Dendritic cell treated with granulocyte-macrophage colony-stimulating factor and Interleukin-4, amounts not matched to agents 40 ng/mL and 50 ng/mL, for 4 days (primary cell): ENCODE data around the gene OPA1.

Source experiments
- H3K27ac Mint-ChIP-seq: one replicate; pipeline ENCODE4 v1.8.0; 2022; ENCODE audit warnings: mild to moderate bottlenecking, mixed read lengths
- H3K27me3 Mint-ChIP-seq: one replicate; pipeline ENCODE4 v1.8.0; 2022; ENCODE audit warnings: mild to moderate bottlenecking, mixed read lengths
- H3K36me3 Mint-ChIP-seq: one replicate; pipeline ENCODE4 v1.8.0; 2022; ENCODE audit warnings: low read depth, mixed read lengths
- H3K4me1 Mint-ChIP-seq: one replicate; pipeline ENCODE4 v1.8.0; 2022; ENCODE audit warnings: low read depth, mixed read lengths
- H3K4me3 Mint-ChIP-seq: one replicate; pipeline ENCODE4 v1.8.0; 2022; ENCODE audit warnings: mild to moderate bottlenecking, moderate library complexity, mixed read lengths
- H3K9me3 Mint-ChIP-seq: one replicate; pipeline ENCODE4 v1.8.0; 2022; ENCODE audit warnings: mixed read lengths
- intact Hi-C: fragments of 100-400 bp; cut with micrococcal nuclease; formaldehyde crosslinking; loops from one replicate; pipeline ENCODE4 v1.15.0; 2022

OPA1 gene

DNA sequence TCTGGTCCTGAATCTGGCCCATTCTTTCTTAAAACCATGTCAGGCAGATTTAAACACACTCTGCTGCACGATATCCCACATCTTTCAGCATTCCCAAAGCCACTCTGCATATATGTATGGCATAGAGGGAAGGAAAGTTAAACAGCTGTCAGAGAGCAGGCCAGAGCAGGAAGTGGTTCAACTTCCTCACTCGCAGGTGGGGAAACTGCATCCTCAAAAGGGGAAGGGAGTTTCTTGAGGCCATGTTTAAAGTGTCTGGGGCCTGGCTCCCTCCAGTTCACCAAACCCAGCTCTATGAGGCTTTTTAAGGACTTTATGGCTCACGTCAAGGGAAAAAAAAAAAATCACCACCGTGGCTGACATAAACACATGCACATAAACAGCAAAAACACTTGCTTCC is 123.1 kb downstream of the OPA1 start:
- H3K4me1 Mint-ChIP-seq, result no peaks in the 10 kb centered on the region
- intact Hi-C loops, result no loop called here
- no peak overlapping the region for H3K27ac Mint-ChIP-seq
- no peaks in the 10 kb centered on the region for H3K27me3 Mint-ChIP-seq
- H3K4me3 Mint-ChIP-seq, result no peak overlapping the region
- peaks cover 19% of the 10 kb centered on the region for H3K9me3 Mint-ChIP-seq
- H3K36me3 Mint-ChIP-seq, result no peaks in the 10 kb centered on the region

- intact Hi-C loops, result no loop called here
- H3K27ac Mint-ChIP-seq, result no peak overlapping the region
- no peak overlapping the region for H3K4me3 Mint-ChIP-seq
- H3K27me3 Mint-ChIP-seq, result no peaks in the 10 kb centered on the region
- H3K4me1 Mint-ChIP-seq, result no peaks in the 10 kb centered on the region
- peaks cover 10% of the 10 kb centered on the region for H3K9me3 Mint-ChIP-seq
- no peaks in the 10 kb centered on the region for H3K36me3 Mint-ChIP-seq
Observed at GRCh38 chr3:193719735-193720134, 126.7 kb downstream of the OPA1 start.

GRCh38 chr3:193720169-193720568 is 127.2 kb downstream of the OPA1 start:
- Mint-ChIP-seq H3K4me1 (no peaks in the 10 kb centered on the region), H3K27me3 (no peaks in the 10 kb centered on the region), H3K27ac (no peak overlapping the region), H3K36me3 (no peaks in the 10 kb centered on the region), H3K9me3 (peaks cover 7% of the 10 kb centered on the region), H3K4me3 (no peak overlapping the region)
- intact Hi-C loops, result no loop called here

DNA sequence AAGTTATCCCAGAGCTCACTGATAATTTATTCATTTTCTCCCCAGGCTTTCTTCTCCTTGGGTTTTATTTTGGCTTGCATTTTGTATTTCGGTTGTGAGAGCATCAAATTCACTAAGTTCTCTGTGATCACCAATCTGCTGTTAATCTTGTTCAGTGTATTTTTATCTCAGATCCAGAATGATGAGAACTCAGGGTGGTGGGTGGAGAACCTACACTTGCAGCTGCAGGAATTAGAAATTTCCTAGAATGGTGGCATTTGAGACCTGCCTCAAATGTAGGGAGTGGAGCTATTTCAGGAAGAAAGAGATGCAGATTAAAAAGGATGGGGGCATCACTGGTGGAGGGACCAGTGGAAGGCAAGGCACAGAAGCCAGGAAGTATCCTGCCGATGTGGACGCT is 129.6 kb downstream of the OPA1 start:
- Mint-ChIP-seq H3K27me3 (no peaks in the 10 kb centered on the region), H3K4me3 (no peak overlapping the region), H3K27ac (no peak overlapping the region), H3K36me3 (no peaks in the 10 kb centered on the region), H3K9me3 (no peaks in the 10 kb centered on the region), H3K4me1 (no peaks in the 10 kb centered on the region)
- intact Hi-C loops, result no loop called here

GRCh38 chr3:193727089-193727488 is 134.1 kb downstream of the OPA1 start:
- no peak overlapping the region for H3K27ac Mint-ChIP-seq
- intact Hi-C loops, result no loop called here
- H3K4me3 Mint-ChIP-seq, result no peak overlapping the region
- no peaks in the 10 kb centered on the region for H3K4me1 Mint-ChIP-seq
- no peaks in the 10 kb centered on the region for H3K9me3 Mint-ChIP-seq
- no peaks in the 10 kb centered on the region for H3K27me3 Mint-ChIP-seq
- no peaks in the 10 kb centered on the region for H3K36me3 Mint-ChIP-seq

- Mint-ChIP-seq H3K36me3 (no peaks in the 10 kb centered on the region), H3K4me1 (no peaks in the 10 kb centered on the region), H3K27ac (no peak overlapping the region), H3K4me3 (no peak overlapping the region), H3K27me3 (no peaks in the 10 kb centered on the region), H3K9me3 (no peaks in the 10 kb centered on the region)
- intact Hi-C loops, result no loop called here
Observed at GRCh38 chr3:193728429-193729087, 135.6 kb downstream of the OPA1 start.

GRCh38 chr3:193729088-193729465 is 136.1 kb downstream of the OPA1 start:
- intact Hi-C loops, result no loop called here

GRCh38 chr3:193729601-193730000 is 136.6 kb downstream of the OPA1 start:
- Mint-ChIP-seq H3K27me3 (no peaks in the 10 kb centered on the region), H3K27ac (no peak overlapping the region), H3K36me3 (no peaks in the 10 kb centered on the region), H3K4me3 (no peak overlapping the region), H3K9me3 (no peaks in the 10 kb centered on the region), H3K4me1 (no peaks in the 10 kb centered on the region)
- intact Hi-C loops, result no loop called here

More at GRCh38 chr3:193729088-193729465, 136.1 kb downstream of the OPA1 start:
- no peaks in the 10 kb centered on the region for H3K9me3 Mint-ChIP-seq
- no peaks in the 10 kb centered on the region for H3K36me3 Mint-ChIP-seq
- H3K4me1 Mint-ChIP-seq, result no peaks in the 10 kb centered on the region
- no peak overlapping the region for H3K4me3 Mint-ChIP-seq
- H3K27ac Mint-ChIP-seq, result no peak overlapping the region
- H3K27me3 Mint-ChIP-seq, result no peaks in the 10 kb centered on the region

DNA sequence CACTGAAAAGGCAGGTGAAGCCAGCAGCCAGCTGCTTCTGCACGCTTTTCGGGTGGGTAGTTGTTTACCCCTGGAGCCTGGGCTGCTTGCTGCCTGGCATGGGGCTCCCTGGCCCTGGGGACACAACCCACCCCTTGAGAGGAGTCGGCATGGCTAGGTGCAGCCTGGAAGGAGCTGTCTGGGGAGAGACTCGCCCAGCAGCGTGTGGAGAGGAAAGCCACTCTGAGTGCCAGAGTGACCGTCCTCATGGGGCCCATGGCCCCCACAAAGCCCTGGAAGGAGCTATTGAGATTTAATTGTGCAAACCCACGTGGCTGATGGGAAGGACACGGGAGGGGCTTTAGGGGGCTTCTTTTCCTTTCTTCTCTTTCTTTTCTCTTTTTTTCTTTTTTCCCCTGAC is 137.5 kb downstream of the OPA1 start:
- no peak overlapping the region for H3K4me3 Mint-ChIP-seq

GRCh38 chr3:193730976-193731375 is 138.0 kb downstream of the OPA1 start:
- Mint-ChIP-seq H3K36me3 (no peaks in the 10 kb centered on the region), H3K27ac (no peak overlapping the region), H3K4me1 (no peaks in the 10 kb centered on the region), H3K9me3 (no peaks in the 10 kb centered on the region), H3K27me3 (no peaks in the 10 kb centered on the region), H3K4me3 (no peak overlapping the region)
- intact Hi-C loops, result no loop called here

More for the DNA sequence above, 137.5 kb downstream of the OPA1 start:
- intact Hi-C loops, result no loop called here
- Mint-ChIP-seq H3K9me3 (no peaks in the 10 kb centered on the region), H3K27me3 (no peaks in the 10 kb centered on the region), H3K27ac (no peak overlapping the region), H3K36me3 (no peaks in the 10 kb centered on the region), H3K4me1 (no peaks in the 10 kb centered on the region)

DNA sequence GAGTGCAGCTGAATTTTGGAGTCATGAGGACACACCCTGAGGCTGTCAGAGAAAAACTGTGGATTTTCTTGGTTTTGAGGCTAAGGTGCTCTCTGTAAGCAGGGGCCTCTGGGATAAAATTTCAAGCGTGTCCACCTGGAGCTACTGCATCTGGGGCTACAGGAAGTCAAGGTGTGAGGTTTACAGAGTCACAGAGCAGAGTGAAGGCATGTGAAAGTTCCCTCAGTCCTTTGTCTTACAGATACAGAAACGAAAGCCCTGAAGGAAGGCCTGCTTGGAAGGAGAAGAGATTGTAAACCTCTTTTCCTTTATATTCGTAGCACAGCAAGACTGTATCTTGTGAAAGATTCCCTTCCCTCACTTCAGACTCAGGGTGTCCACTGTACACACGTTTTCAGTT is 138.6 kb downstream of the OPA1 start:
- Mint-ChIP-seq H3K9me3 (no peaks in the 10 kb centered on the region), H3K4me3 (no peak overlapping the region), H3K36me3 (no peaks in the 10 kb centered on the region), H3K4me1 (no peaks in the 10 kb centered on the region), H3K27ac (no peak overlapping the region), H3K27me3 (no peaks in the 10 kb centered on the region)
- intact Hi-C loops, result no loop called here

GRCh38 chr3:193732391-193732790 is 139.4 kb downstream of the OPA1 start:
- no peak overlapping the region for H3K27ac Mint-ChIP-seq

GRCh38 chr3:193732827-193733226 is 139.8 kb downstream of the OPA1 start:
- Mint-ChIP-seq H3K4me1 (no peaks in the 10 kb centered on the region), H3K4me3 (no peak overlapping the region), H3K27me3 (no peaks in the 10 kb centered on the region), H3K27ac (no peak overlapping the region), H3K36me3 (no peaks in the 10 kb centered on the region), H3K9me3 (no peaks in the 10 kb centered on the region)
- intact Hi-C loops, result no loop called here

More at GRCh38 chr3:193732391-193732790, 139.4 kb downstream of the OPA1 start:
- no peaks in the 10 kb centered on the region for H3K9me3 Mint-ChIP-seq
- no peak overlapping the region for H3K4me3 Mint-ChIP-seq
- no peaks in the 10 kb centered on the region for H3K27me3 Mint-ChIP-seq
- H3K36me3 Mint-ChIP-seq, result no peaks in the 10 kb centered on the region
- intact Hi-C loops, result no loop called here
- no peaks in the 10 kb centered on the region for H3K4me1 Mint-ChIP-seq

DNA sequence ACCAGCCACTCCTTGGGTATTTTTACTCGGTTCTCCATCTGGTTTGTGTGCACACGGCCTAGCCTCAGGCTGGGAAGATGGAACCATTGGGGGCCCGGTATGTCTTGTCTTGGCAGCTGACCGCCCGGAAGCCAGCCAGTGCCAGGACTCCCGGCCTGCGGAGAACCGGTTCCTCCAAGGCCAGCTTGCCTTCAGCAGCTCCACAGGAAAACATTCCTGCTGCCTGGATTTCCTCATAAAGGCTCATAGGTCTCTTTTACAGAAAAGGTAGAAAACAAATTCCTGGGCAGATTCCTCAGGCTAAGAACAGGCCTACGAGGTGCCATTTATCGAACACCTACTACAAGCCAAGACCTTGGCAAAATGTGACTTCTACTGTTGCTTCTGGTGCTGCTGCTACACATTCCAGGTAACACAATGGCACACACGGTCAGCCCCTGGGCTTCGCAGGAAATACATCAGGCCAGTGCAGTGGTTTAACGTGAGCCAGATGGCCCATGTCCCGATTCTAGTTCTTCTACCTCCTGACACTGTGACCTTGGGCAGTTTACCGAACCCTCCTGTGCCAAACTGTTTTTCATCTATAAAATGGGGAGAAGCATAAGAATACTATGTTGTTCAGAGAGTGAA is 141.8 kb downstream of the OPA1 start:
- no peak overlapping the region for H3K4me3 Mint-ChIP-seq
- no peaks in the 10 kb centered on the region for H3K36me3 Mint-ChIP-seq
- H3K9me3 Mint-ChIP-seq, result no peaks in the 10 kb centered on the region
- intact Hi-C loops, result no loop called here
- no peaks in the 10 kb centered on the region for H3K27me3 Mint-ChIP-seq
- H3K4me1 Mint-ChIP-seq, result no peaks in the 10 kb centered on the region
- no peak overlapping the region for H3K27ac Mint-ChIP-seq

DNA sequence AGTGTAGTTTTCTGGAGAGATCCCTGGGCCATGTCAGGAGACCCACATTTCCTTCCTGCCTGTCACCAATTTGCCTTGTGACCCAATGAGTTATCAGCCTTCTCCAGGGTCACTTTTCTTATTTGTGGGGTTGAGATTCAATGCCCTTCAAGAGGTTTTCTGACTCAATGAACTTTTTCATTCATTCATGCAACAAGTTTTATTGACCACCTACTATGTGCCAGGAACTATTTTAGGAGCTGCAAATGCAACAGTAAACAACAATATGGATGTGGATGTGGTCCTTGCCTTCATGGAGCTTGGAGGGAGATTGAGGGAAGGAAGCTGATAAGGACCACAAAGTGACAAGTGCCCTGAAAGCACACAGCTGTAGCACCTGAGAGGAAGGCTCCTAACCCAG is 142.8 kb downstream of the OPA1 start:
- no peaks in the 10 kb centered on the region for H3K4me1 Mint-ChIP-seq
- intact Hi-C loops, result no loop called here
- no peaks in the 10 kb centered on the region for H3K36me3 Mint-ChIP-seq
- H3K27ac Mint-ChIP-seq, result no peak overlapping the region
- no peaks in the 10 kb centered on the region for H3K27me3 Mint-ChIP-seq
- H3K4me3 Mint-ChIP-seq, result no peak overlapping the region
- no peaks in the 10 kb centered on the region for H3K9me3 Mint-ChIP-seq
